PC-3 (cell line): ENCODE results near the gene KIAA1328.

ENCODE experiments used
- EZH2 ChIP-seq: fragments of 300-600 bp; sonication (generic); IDR thresholded peaks from one replicate; pipeline ENCODE4 v1.6.1; 2017; ENCODE audit warnings: antibody characterized with exemption, mild to moderate bottlenecking, low read length; ENCODE audit not compliant: unreplicated experiment
- TF ChIP-seq, protein P1 (sequence below): fragments of 300-600 bp; sonication (generic); conservative IDR thresholded peaks from 2 replicates; pipeline ENCODE4 v1.5.1; 2017; ENCODE audit warnings: antibody characterized with exemption, low read depth, mild to moderate bottlenecking, low read length

GRCh38 chr18:37270666-37271052, 441.7 kb downstream of the KIAA1328 start:
- TF ChIP-seq, protein P1, sequence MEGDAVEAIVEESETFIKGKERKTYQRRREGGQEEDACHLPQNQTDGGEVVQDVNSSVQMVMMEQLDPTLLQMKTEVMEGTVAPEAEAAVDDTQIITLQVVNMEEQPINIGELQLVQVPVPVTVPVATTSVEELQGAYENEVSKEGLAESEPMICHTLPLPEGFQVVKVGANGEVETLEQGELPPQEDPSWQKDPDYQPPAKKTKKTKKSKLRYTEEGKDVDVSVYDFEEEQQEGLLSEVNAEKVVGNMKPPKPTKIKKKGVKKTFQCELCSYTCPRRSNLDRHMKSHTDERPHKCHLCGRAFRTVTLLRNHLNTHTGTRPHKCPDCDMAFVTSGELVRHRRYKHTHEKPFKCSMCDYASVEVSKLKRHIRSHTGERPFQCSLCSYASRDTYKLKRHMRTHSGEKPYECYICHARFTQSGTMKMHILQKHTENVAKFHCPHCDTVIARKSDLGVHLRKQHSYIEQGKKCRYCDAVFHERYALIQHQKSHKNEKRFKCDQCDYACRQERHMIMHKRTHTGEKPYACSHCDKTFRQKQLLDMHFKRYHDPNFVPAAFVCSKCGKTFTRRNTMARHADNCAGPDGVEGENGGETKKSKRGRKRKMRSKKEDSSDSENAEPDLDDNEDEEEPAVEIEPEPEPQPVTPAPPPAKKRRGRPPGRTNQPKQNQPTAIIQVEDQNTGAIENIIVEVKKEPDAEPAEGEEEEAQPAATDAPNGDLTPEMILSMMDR = no peak
- TF ChIP-seq EZH2 = no peak
